Liver (tissue), 9 donors: Measurements from ENCODE around the gene PANK1. TPM values are rescaled to one million over a fixed set of nuclear protein-coding genes. Genes with fewer than 3 reads are reported as not detected.

ENCODE experiments used
- DNase-seq: peaks from one replicate; pipeline ENCODE4 v3.0.0-alpha.2; 2017; ENCODE audit warnings: low spot score
- H3K27ac ChIP-seq, 2 donors: one replicate each; pipeline ENCODE4 v1.7.0; 2013; ENCODE audit warnings: inconsistent platforms in 2 of 2, low read length in 2 of 2, control low read depth in 1 of 2, low read depth in 1 of 2, mild to moderate bottlenecking in 1 of 2
- H3K27me3 ChIP-seq, 4 donors: one replicate each; pipeline versions ENCODE4 v1.6.1 to v1.7.0; 2013; ENCODE audit warnings: low read length in 3 of 4, inconsistent platforms in 1 of 4, mild to moderate bottlenecking in 1 of 4, moderate library complexity in 1 of 4; ENCODE audit not compliant: control insufficient read depth in 4 of 4, insufficient read depth in 4 of 4
- H3K36me3 ChIP-seq, 4 donors: one replicate each; pipeline versions ENCODE4 v1.6.1 to v1.7.0; 2013; ENCODE audit warnings: low read length in 3 of 4, mild to moderate bottlenecking in 3 of 4, low read depth in 1 of 4, moderate library complexity in 1 of 4; ENCODE audit not compliant: control insufficient read depth in 4 of 4, insufficient read depth in 3 of 4
- H3K4me1 ChIP-seq, 4 donors: one replicate each; pipeline versions ENCODE4 v1.6.1 to v1.7.0; 2013; ENCODE audit warnings: low read length in 3 of 4, mild to moderate bottlenecking in 3 of 4, moderate library complexity in 1 of 4; ENCODE audit not compliant: control insufficient read depth in 4 of 4, insufficient read depth in 4 of 4
- H3K4me3 ChIP-seq, 3 donors: one replicate each; pipeline versions ENCODE4 v1.6.1 to v1.7.0; 2013; ENCODE audit warnings: low read length in 3 of 3, control low read depth in 1 of 3, low read depth in 1 of 3, mild to moderate bottlenecking in 1 of 3
- H3K9ac ChIP-seq, 2 donors: one replicate each; pipeline ENCODE4 v1.7.0; 2013; ENCODE audit warnings: low read length in 2 of 2, mild to moderate bottlenecking in 2 of 2, moderate library complexity in 2 of 2, control low read depth in 1 of 2, low read depth in 1 of 2
- H3K9me3 ChIP-seq, 4 donors: one replicate each; pipeline versions ENCODE4 v1.6.1 to v1.7.0; 2013; ENCODE audit warnings: low read length in 3 of 4; ENCODE audit not compliant: control insufficient read depth in 4 of 4
- EGR1 ChIP-seq, 2 donors: IDR thresholded peaks; 2 replicates each; pipeline ENCODE4 v1.6.1; 2016 to 2018; ENCODE audit warnings: antibody characterized with exemption in 2 of 2, low read depth in 2 of 2
- FOXA1 ChIP-seq: IDR thresholded peaks from 2 replicates; pipeline ENCODE4 v1.6.1; 2016; ENCODE audit warnings: antibody characterized with exemption
- FOXA2 ChIP-seq: IDR thresholded peaks from 2 replicates; pipeline ENCODE4 v1.6.1; 2016; ENCODE audit warnings: antibody characterized with exemption
- GABPA ChIP-seq, 2 donors: IDR thresholded peaks in 1 of 2; conservative IDR thresholded peaks in 1 of 2; 2 replicates each; pipeline ENCODE4 v1.6.1; 2016; ENCODE audit warnings: antibody characterized with exemption in 2 of 2, mild to moderate bottlenecking in 1 of 2, moderate library complexity in 1 of 2
- HNF4A ChIP-seq, 2 donors: conservative IDR thresholded peaks; 2 replicates each; pipeline ENCODE4 v1.6.1; 2016; ENCODE audit warnings: antibody characterized with exemption in 2 of 2, mild to moderate bottlenecking in 2 of 2
- HNF4G ChIP-seq: IDR thresholded peaks from 2 replicates; pipeline ENCODE4 v1.6.1; 2016; ENCODE audit warnings: antibody characterized with exemption
- JUND ChIP-seq, 2 donors: IDR thresholded peaks; 2 replicates each; pipeline ENCODE4 v1.6.1; 2016; ENCODE audit warnings: antibody characterized with exemption in 2 of 2
- NR2F2 ChIP-seq: IDR thresholded peaks from 2 replicates; pipeline ENCODE4 v1.6.1; 2016; ENCODE audit warnings: antibody characterized with exemption
- RAD21 ChIP-seq, 2 donors: IDR thresholded peaks; 2 replicates each; pipeline ENCODE4 v1.6.1; 2016; ENCODE audit warnings: antibody characterized with exemption in 2 of 2, mild to moderate bottlenecking in 2 of 2
- RXRA ChIP-seq, 2 donors: IDR thresholded peaks; 2 replicates each; pipeline ENCODE4 v1.6.1; 2017 to 2018; ENCODE audit warnings: antibody characterized with exemption in 2 of 2, mild to moderate bottlenecking in 1 of 2
- SP1 ChIP-seq: IDR thresholded peaks from 2 replicates; pipeline ENCODE4 v1.6.1; 2018; ENCODE audit warnings: antibody characterized with exemption, mild to moderate bottlenecking
- TAF1 ChIP-seq: conservative IDR thresholded peaks from 2 replicates; pipeline ENCODE4 v1.6.1; 2016; ENCODE audit warnings: antibody characterized with exemption, mild to moderate bottlenecking
- YY1 ChIP-seq: IDR thresholded peaks from 2 replicates; pipeline ENCODE4 v1.6.1; 2016; ENCODE audit warnings: antibody characterized with exemption, mild to moderate bottlenecking
- WGBS: extraction: QIAGEN DNeasy Blood & Tissue Kit; methylation state at CpG from one replicate; pipeline ENCODE4 v1.1.7; 2013; 5-methylcytosine and 5-hydroxymethylcytosine counted together
- polyA plus RNA-seq, 2 donors: library from polyadenylated mRNA; stranded (reverse) in 1 of 2; unstranded in 1 of 2; fragments of 200-250 nt in 1 of 2; fragments of >200 nt in 1 of 2; fragmentation: Nextera tagmentation in 1 of 2; extraction: Ambion mirVana in 1 of 2; gene quantifications; one replicate each; pipeline versions ENCODE4 v1.2.1 to v1.2.3, GENCODE V29; 2013 to 2015
- total RNA-seq, 2 donors: library from RNA; depleted of rRNA; stranded (reverse); fragments of >200 nt; gene quantifications; one replicate each; pipeline ENCODE4 v1.2.3, GENCODE V29; 2014
- TF ChIP-seq, protein P1 (sequence below): IDR thresholded peaks from 2 replicates; pipeline ENCODE4 v1.6.1; 2016; ENCODE audit warnings: antibody characterized with exemption, mild to moderate bottlenecking
- TF ChIP-seq, protein P2 (sequence below): IDR thresholded peaks from 2 replicates; pipeline ENCODE4 v1.6.1; 2016; ENCODE audit warnings: antibody characterized with exemption
- TF ChIP-seq, protein P3 (sequence below): fragments of 150-350 bp; IDR thresholded peaks from 2 replicates; pipeline ENCODE4 v1.5.1; 2017; ENCODE audit warnings: improper control_type of control experiment, low read depth, low read length; ENCODE audit not compliant: missing input control
- TF ChIP-seq, protein P4 (sequence below): IDR thresholded peaks from 2 replicates; pipeline ENCODE4 v1.6.1; 2016; ENCODE audit warnings: antibody characterized with exemption
- donor health status: healthy.
- donor health status: healthy.
- donor health status: healthy.
- donor health status: healthy.
- donor health status: healthy.

Gene PANK1
- total and polyA plus RNA-seq, 4 donors, result 30.0 to 105 (median 44.7) TPM

DNA sequence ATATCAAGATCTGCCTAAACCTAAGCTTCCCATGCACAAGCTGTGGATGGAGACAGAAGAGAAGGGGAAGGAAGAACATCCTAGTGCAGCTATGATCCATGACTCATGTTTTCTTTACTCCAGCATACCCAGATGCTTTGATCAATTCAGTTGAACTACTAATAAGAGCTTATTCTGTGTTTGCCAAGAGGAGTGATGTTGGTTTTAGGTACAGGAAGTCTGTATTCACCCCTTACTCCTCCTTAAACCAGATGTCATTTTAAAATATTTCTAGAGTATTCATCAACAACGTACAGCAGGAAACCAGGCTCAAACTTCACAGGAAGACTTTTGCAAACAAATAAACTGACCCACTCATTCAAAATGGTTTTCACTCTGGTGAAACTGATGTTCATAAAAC lies 29.2 kb downstream of the PANK1 start:
- H3K4me1 ChIP-seq, result peaks cover 0 to 4% (median 3%) of the 10 kb centered on the region in 4 donors
- H3K27ac ChIP-seq, result no peak overlapping the region
- TF ChIP-seq FOXA1 (no peak), EGR1 (IDR thresholded peaks at IDR 0.05; ENCODE audit: low read depth in 2 of 2) (no peak), YY1 (no peak), RAD21 (IDR thresholded peaks at IDR 0.05) (no peak), TAF1 (no peak), JUND (IDR thresholded peaks at IDR 0.05) (no peak), SP1 (no peak)
- TF ChIP-seq, protein P1, sequence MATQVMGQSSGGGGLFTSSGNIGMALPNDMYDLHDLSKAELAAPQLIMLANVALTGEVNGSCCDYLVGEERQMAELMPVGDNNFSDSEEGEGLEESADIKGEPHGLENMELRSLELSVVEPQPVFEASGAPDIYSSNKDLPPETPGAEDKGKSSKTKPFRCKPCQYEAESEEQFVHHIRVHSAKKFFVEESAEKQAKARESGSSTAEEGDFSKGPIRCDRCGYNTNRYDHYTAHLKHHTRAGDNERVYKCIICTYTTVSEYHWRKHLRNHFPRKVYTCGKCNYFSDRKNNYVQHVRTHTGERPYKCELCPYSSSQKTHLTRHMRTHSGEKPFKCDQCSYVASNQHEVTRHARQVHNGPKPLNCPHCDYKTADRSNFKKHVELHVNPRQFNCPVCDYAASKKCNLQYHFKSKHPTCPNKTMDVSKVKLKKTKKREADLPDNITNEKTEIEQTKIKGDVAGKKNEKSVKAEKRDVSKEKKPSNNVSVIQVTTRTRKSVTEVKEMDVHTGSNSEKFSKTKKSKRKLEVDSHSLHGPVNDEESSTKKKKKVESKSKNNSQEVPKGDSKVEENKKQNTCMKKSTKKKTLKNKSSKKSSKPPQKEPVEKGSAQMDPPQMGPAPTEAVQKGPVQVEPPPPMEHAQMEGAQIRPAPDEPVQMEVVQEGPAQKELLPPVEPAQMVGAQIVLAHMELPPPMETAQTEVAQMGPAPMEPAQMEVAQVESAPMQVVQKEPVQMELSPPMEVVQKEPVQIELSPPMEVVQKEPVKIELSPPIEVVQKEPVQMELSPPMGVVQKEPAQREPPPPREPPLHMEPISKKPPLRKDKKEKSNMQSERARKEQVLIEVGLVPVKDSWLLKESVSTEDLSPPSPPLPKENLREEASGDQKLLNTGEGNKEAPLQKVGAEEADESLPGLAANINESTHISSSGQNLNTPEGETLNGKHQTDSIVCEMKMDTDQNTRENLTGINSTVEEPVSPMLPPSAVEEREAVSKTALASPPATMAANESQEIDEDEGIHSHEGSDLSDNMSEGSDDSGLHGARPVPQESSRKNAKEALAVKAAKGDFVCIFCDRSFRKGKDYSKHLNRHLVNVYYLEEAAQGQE, result no peak
- H3K9me3 ChIP-seq, result no peaks in the 10 kb centered on the region
- DNase-seq, result no peak
- H3K36me3 ChIP-seq, result peaks cover under 1 to 4% (median 3%) of the 10 kb centered on the region in 4 donors
- 55% methylated on average over 1 of the region's 1 CpG for WGBS
- H3K4me3 ChIP-seq, result no peak overlapping the region
- H3K27me3 ChIP-seq, result no peaks in the 10 kb centered on the region
- H3K9ac ChIP-seq, result no peak overlapping the region

DNA sequence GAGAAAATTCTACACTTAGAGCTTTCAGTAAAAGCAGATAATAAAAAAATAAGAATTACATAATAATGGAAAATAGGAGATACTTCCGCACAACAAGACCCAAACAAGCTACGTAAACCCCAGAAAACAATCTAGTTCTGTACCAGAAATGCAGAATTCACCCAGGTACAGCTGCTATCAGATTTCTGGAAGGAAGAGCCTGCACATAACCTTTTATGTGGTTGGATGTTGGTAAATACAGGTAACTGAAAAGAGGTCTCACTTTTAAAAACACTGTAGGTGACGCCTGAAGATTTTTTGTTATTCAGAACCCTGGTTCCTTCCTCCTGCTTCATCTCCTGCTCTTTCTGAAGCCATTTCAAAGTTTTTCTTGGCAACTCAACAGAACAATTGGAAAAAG lies 29.9 kb downstream of the PANK1 start:
- Histone ChIP-seq H3K9ac (no peak overlapping the region), H3K27me3 (no peaks in the 10 kb centered on the region), H3K4me3 (no peak overlapping the region), H3K27ac (no peak overlapping the region), H3K9me3 (no peaks in the 10 kb centered on the region), H3K4me1 (peaks cover 0 to 4% (median 3%) of the 10 kb centered on the region in 4 donors), H3K36me3 (peaks cover 3 to 9% (median 4%) of the 10 kb centered on the region in 4 donors)
- 95% methylated on average over 3 of the region's 3 CpGs for WGBS
- DNase-seq, result no peak
- TF ChIP-seq FOXA1, result no peak
- TF ChIP-seq YY1, result no peak
- no peak for TF ChIP-seq HNF4A (conservative IDR thresholded peaks at IDR 0.05)
- no peak for TF ChIP-seq HNF4G
- TF ChIP-seq TAF1, result no peak
- TF ChIP-seq, protein P2, sequence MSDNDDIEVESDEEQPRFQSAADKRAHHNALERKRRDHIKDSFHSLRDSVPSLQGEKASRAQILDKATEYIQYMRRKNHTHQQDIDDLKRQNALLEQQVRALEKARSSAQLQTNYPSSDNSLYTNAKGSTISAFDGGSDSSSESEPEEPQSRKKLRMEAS, result no peak
- no peak for TF ChIP-seq JUND (IDR thresholded peaks at IDR 0.05)

DNA sequence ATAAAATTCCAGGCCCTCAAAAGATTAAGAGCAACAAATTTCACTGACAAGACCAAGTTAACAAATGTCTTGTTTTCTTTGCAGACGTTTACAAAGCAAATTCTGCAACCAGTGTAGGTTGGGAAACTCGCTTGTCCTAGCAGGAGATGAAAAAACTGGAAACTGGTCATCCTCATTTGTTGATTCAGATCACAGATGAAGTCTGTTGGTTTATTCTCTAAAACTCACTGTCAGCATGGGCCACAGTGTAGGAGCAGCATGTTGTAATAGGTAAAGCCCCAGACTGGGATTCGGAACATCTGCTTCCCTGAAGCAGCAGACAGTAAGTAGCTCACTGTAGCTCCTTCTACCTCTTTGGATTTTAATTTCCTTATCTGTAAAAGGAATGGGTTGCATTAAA lies 31.5 kb downstream of the PANK1 start:
- no peak overlapping the region for H3K9ac ChIP-seq
- no peaks in the 10 kb centered on the region for H3K27me3 ChIP-seq
- no peak overlapping the region for H3K27ac ChIP-seq
- peaks cover 3 to 16% (median 14%) of the 10 kb centered on the region in 4 donors for H3K36me3 ChIP-seq
- no peak overlapping the region for H3K4me3 ChIP-seq
- TF ChIP-seq SP1, result no peak
- TF ChIP-seq FOXA2, result peak; percentile 25
- TF ChIP-seq, protein P3, sequence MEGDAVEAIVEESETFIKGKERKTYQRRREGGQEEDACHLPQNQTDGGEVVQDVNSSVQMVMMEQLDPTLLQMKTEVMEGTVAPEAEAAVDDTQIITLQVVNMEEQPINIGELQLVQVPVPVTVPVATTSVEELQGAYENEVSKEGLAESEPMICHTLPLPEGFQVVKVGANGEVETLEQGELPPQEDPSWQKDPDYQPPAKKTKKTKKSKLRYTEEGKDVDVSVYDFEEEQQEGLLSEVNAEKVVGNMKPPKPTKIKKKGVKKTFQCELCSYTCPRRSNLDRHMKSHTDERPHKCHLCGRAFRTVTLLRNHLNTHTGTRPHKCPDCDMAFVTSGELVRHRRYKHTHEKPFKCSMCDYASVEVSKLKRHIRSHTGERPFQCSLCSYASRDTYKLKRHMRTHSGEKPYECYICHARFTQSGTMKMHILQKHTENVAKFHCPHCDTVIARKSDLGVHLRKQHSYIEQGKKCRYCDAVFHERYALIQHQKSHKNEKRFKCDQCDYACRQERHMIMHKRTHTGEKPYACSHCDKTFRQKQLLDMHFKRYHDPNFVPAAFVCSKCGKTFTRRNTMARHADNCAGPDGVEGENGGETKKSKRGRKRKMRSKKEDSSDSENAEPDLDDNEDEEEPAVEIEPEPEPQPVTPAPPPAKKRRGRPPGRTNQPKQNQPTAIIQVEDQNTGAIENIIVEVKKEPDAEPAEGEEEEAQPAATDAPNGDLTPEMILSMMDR, result no peak
- TF ChIP-seq, protein P2, result peak; percentile 38
- peak; percentile 35 to 56 for TF ChIP-seq HNF4A (conservative IDR thresholded peaks at IDR 0.05)
- no peak for TF ChIP-seq NR2F2
- TF ChIP-seq RXRA (IDR thresholded peaks at IDR 0.05), result peak; percentile 19 to 59
- no peak for TF ChIP-seq TAF1
- TF ChIP-seq GABPA (IDR thresholded peaks at IDR 0.05 in 1 of 2, conservative IDR thresholded peaks at IDR 0.05 in 1 of 2), result no peak
- TF ChIP-seq YY1, result peak; percentile 32
- TF ChIP-seq RAD21 (IDR thresholded peaks at IDR 0.05), result peak in 1 of 2 donors; percentile 20
- TF ChIP-seq, protein P4, sequence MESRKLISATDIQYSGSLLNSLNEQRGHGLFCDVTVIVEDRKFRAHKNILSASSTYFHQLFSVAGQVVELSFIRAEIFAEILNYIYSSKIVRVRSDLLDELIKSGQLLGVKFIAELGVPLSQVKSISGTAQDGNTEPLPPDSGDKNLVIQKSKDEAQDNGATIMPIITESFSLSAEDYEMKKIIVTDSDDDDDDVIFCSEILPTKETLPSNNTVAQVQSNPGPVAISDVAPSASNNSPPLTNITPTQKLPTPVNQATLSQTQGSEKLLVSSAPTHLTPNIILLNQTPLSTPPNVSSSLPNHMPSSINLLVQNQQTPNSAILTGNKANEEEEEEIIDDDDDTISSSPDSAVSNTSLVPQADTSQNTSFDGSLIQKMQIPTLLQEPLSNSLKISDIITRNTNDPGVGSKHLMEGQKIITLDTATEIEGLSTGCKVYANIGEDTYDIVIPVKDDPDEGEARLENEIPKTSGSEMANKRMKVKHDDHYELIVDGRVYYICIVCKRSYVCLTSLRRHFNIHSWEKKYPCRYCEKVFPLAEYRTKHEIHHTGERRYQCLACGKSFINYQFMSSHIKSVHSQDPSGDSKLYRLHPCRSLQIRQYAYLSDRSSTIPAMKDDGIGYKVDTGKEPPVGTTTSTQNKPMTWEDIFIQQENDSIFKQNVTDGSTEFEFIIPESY, result no peak
- no peak for TF ChIP-seq EGR1 (IDR thresholded peaks at IDR 0.05; ENCODE audit: low read depth in 2 of 2)
- peak; percentile 8 for TF ChIP-seq HNF4G
- peak in 1 of 2 donors; percentile 43 for TF ChIP-seq JUND (IDR thresholded peaks at IDR 0.05)
- peaks cover 0 to 7% (median 3%) of the 10 kb centered on the region in 4 donors for H3K4me1 ChIP-seq
- no peaks in the 10 kb centered on the region for H3K9me3 ChIP-seq
- DNase-seq, result no peak
- 45% methylated on average over 3 of the region's 3 CpGs for WGBS
